Stimulated activated CD4-positive, alpha-beta T cell treated with anti-CD3 and anti-CD28 coated beads, Interleukin-2, amount 100 ng/mL, for 48 hours (primary cell): ENCODE data around the gene EFNA1.
"Not testable (repeated sequence)": the region's sequence is repeated elsewhere in the genome, so short reads cannot be mapped to it uniquely, and the experiment has no call there.

Experiments used
- DNase-seq, 2 donors: peaks; one replicate each; pipeline ENCODE4 v3.0.0-alpha.2; 2020

The EFNA1 gene

GRCh38 chr1:155160128-155160527, 32.5 kb downstream of the EFNA1 start:
- no peak for DNase-seq

GRCh38 chr1:155162631-155163030, 35.0 kb downstream of the EFNA1 start:
- DNase-seq: not testable (repeated sequence)

- DNase-seq: not testable (repeated sequence)
Observed at GRCh38 chr1:155163785-155164184, 36.1 kb downstream of the EFNA1 start.

- not testable (repeated sequence) for DNase-seq
Observed at GRCh38 chr1:155164625-155165024, 36.9 kb downstream of the EFNA1 start.

- no peak for DNase-seq
Observed at GRCh38 chr1:155166051-155166470, 38.4 kb downstream of the EFNA1 start.

GRCh38 chr1:155166471-155167165, 38.9 kb downstream of the EFNA1 start:
- no peak for DNase-seq

- peak; percentile 87 to 93 for DNase-seq
Observed at GRCh38 chr1:155167166-155168104, 39.8 kb downstream of the EFNA1 start.

- DNase-seq: not testable (repeated sequence)
Observed at GRCh38 chr1:155168105-155168445, 40.4 kb downstream of the EFNA1 start.

GRCh38 chr1:155168456-155169210, 41.0 kb downstream of the EFNA1 start:
- DNase-seq: no peak

- no peak for DNase-seq
Observed at GRCh38 chr1:155169541-155169940, 41.9 kb downstream of the EFNA1 start.

- no peak for DNase-seq
Observed at GRCh38 chr1:155170101-155170785, 42.6 kb downstream of the EFNA1 start.

- DNase-seq: no peak
Observed at GRCh38 chr1:155170806-155171205, 43.1 kb downstream of the EFNA1 start.

- DNase-seq: no peak
Observed at GRCh38 chr1:155171836-155172731, 44.4 kb downstream of the EFNA1 start.

- DNase-seq: peak; percentile 92 to 93
Observed at GRCh38 chr1:155172732-155173477, 45.2 kb downstream of the EFNA1 start, which contains the start of gene KRTCAP2. TSS of gene KRTCAP2 (minus strand) at chr1:155173304. CDS start at chr1:155173224, 80 bp downstream.

GRCh38 chr1:155173478-155174323, 46.0 kb downstream of the EFNA1 start, which contains the start of gene TRIM46:
TSS of gene TRIM46 (plus strand) at chr1:155173849. CDS start at chr1:155173967, 118 bp downstream.
- peak; percentile 70 for DNase-seq

GRCh38 chr1:155174324-155175280, 46.9 kb downstream of the EFNA1 start:
- DNase-seq: peak in 1 of 2 donors; percentile 45

GRCh38 chr1:155175281-155175926, 47.7 kb downstream of the EFNA1 start:
- no peak for DNase-seq

- no peak for DNase-seq
Observed at GRCh38 chr1:155175927-155176371, 48.3 kb downstream of the EFNA1 start.
